Bone marrow (tissue), 2 donors: Measurements from ENCODE around the gene GRAMD1A.
"Not testable (repeated sequence)": the region's sequence is repeated elsewhere in the genome, so short reads cannot be mapped to it uniquely, and the experiment has no call there.

Experiments
- DNase-seq, 2 donors: peaks; one replicate each; lab custom pipeline; 2025; lab: John Stamatoyannopoulos, UW

GRAMD1A gene

GRCh38 chr19:35019144-35019543 lies 19.0 kb downstream of the GRAMD1A start:
- DNase-seq = no peak

GRCh38 chr19:35021016-35021415 lies 20.9 kb downstream of the GRAMD1A start:
- DNase-seq = no peak

- DNase-seq = no peak
Measured at GRCh38 chr19:35021596-35021995, 21.5 kb downstream of the GRAMD1A start.

GRCh38 chr19:35022460-35022859 lies 22.3 kb downstream of the GRAMD1A start:
- no peak for DNase-seq

GRCh38 chr19:35023428-35023827 lies 23.3 kb downstream of the GRAMD1A start:
- DNase-seq = no peak

GRCh38 chr19:35024095-35024494 lies 24.0 kb downstream of the GRAMD1A start:
- no peak for DNase-seq

GRCh38 chr19:35025969-35026368 lies 25.8 kb downstream of the GRAMD1A start:
- DNase-seq = no peak

GRCh38 chr19:35026418-35026817 lies 26.3 kb downstream of the GRAMD1A start:
- no peak for DNase-seq

GRCh38 chr19:35027009-35027408 lies 26.9 kb downstream of the GRAMD1A start:
- DNase-seq = no peak

GRCh38 chr19:35027851-35028599 lies 27.9 kb downstream of the GRAMD1A start:
- no peak for DNase-seq

GRCh38 chr19:35028600-35028885 lies 28.4 kb downstream of the GRAMD1A start:
- DNase-seq = not testable (repeated sequence)

- not testable (repeated sequence) for DNase-seq
Measured at GRCh38 chr19:35029275-35029736, 29.2 kb downstream of the GRAMD1A start.

- peak in 1 of 2 donors; percentile 70 for DNase-seq
Measured at GRCh38 chr19:35029737-35030256, 29.7 kb downstream of the GRAMD1A start.

- DNase-seq = peak in 1 of 2 donors; percentile 70
Measured at GRCh38 chr19:35030257-35031071, 30.3 kb downstream of the GRAMD1A start, which contains the start of gene SCN1B. Gene SCN1B, plus strand, starts transcription at chr19:35030470. Its CDS starts 351 bp downstream, at chr19:35030821.

- DNase-seq = no peak
Measured at GRCh38 chr19:35031072-35031881, 31.2 kb downstream of the GRAMD1A start.

GRCh38 chr19:35032356-35032865 lies 32.3 kb downstream of the GRAMD1A start:
- DNase-seq = no peak

- no peak for DNase-seq
Measured at GRCh38 chr19:35033067-35034004, 33.2 kb downstream of the GRAMD1A start.

- no peak for DNase-seq
Measured at GRCh38 chr19:35034005-35034502, 33.9 kb downstream of the GRAMD1A start.

- DNase-seq = no peak
Measured at GRCh38 chr19:35034588-35035382, 34.7 kb downstream of the GRAMD1A start.
